KMS-11 (cell line): Measurements from ENCODE around the gene DDAH1.

Source experiments
- H2AFZ ChIP-seq: fragments of 200-600 bp; sonication (generic); 2 replicates; pipeline ENCODE4 v1.6.1; 2016; ENCODE audit warnings: antibody characterized with exemption, mixed run types, low read depth
- H3K27ac ChIP-seq: fragments of 200-600 bp; sonication (generic); 2 replicates; pipeline ENCODE4 v1.6.1; 2016; ENCODE audit warnings: mild to moderate bottlenecking, mixed run types
- H3K27me3 ChIP-seq: fragments of 200-600 bp; sonication (generic); 2 replicates; pipeline ENCODE4 v1.6.1; 2017; ENCODE audit warnings: mild to moderate bottlenecking, low read depth, mixed run types, moderate library complexity; ENCODE audit not compliant: insufficient read depth
- H3K36me3 ChIP-seq: fragments of 200-600 bp; sonication (generic); 2 replicates; pipeline ENCODE4 v1.6.1; 2017; ENCODE audit warnings: mild to moderate bottlenecking, mixed run types; ENCODE audit not compliant: insufficient read depth
- H3K4me1 ChIP-seq: fragments of 200-600 bp; sonication (generic); 2 replicates; pipeline ENCODE4 v1.6.1; 2016; ENCODE audit warnings: mild to moderate bottlenecking, low read depth, mixed run types; ENCODE audit not compliant: poor library complexity, severe bottlenecking
- H3K4me2 ChIP-seq: fragments of 200-600 bp; sonication (generic); 2 replicates; pipeline ENCODE4 v1.7.0; 2016; ENCODE audit warnings: mild to moderate bottlenecking, mixed run types
- H3K4me3 ChIP-seq: fragments of 200-600 bp; sonication (generic); IDR thresholded peaks from 2 replicates; pipeline ENCODE4 v1.6.1; 2017; ENCODE audit warnings: low read depth, low read length, mixed read lengths; ENCODE audit not compliant: insufficient read depth
- H3K79me2 ChIP-seq: fragments of 200-600 bp; sonication (generic); 2 replicates; pipeline ENCODE4 v1.6.1; 2016; ENCODE audit warnings: low read depth, mixed run types; ENCODE audit not compliant: insufficient read depth
- H3K9ac ChIP-seq: fragments of 200-600 bp; sonication (generic); 2 replicates; pipeline ENCODE4 v1.6.1; 2016; ENCODE audit warnings: mild to moderate bottlenecking, mixed run types
- H4K20me1 ChIP-seq: fragments of 200-600 bp; sonication (generic); 2 replicates; pipeline ENCODE4 v1.6.1; 2016; ENCODE audit warnings: mild to moderate bottlenecking, mixed run types; ENCODE audit not compliant: insufficient read depth
- TF ChIP-seq, protein P1 (sequence below): fragments of 200-600 bp; sonication (generic); conservative IDR thresholded peaks from 2 replicates; pipeline ENCODE4 v1.6.1; 2017; ENCODE audit warnings: low read depth, mild to moderate bottlenecking, antibody characterized with exemption, low read length, moderate library complexity, mixed read lengths

DDAH1 gene

GRCh38 chr1:85274969-85275453, 189.9 kb downstream of the DDAH1 start:
- H3K27ac ChIP-seq, result no peak overlapping the region
- H4K20me1 ChIP-seq, result no peaks in the 10 kb centered on the region
- TF ChIP-seq, protein P1, sequence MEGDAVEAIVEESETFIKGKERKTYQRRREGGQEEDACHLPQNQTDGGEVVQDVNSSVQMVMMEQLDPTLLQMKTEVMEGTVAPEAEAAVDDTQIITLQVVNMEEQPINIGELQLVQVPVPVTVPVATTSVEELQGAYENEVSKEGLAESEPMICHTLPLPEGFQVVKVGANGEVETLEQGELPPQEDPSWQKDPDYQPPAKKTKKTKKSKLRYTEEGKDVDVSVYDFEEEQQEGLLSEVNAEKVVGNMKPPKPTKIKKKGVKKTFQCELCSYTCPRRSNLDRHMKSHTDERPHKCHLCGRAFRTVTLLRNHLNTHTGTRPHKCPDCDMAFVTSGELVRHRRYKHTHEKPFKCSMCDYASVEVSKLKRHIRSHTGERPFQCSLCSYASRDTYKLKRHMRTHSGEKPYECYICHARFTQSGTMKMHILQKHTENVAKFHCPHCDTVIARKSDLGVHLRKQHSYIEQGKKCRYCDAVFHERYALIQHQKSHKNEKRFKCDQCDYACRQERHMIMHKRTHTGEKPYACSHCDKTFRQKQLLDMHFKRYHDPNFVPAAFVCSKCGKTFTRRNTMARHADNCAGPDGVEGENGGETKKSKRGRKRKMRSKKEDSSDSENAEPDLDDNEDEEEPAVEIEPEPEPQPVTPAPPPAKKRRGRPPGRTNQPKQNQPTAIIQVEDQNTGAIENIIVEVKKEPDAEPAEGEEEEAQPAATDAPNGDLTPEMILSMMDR, result no peak

DNA sequence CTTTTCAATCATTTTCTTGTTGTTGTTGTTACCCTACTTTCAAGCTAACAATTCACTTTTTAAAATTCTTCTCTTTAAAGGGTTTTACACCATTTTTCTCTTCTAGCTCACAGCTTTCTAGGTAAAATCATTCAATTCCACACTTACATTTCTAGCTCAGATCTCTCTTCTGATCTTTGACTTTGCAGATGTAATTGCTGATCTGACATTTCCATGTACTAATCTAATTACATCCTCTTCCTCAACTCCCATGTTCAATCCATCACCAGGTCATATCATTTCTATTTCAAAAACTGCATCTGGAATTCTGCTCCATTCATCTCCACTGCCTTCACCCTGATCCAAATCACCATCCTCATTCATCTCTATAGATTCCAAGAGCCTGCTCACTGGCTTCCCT, 191.6 kb downstream of the DDAH1 start:
- TF ChIP-seq, protein P1, result no peak
- no peaks in the 10 kb centered on the region for H3K36me3 ChIP-seq
- peaks cover 16% of the 10 kb centered on the region for H3K4me1 ChIP-seq
- H3K4me2 ChIP-seq, result no peak overlapping the region
- no peak overlapping the region for H2AFZ ChIP-seq
- no peaks in the 10 kb centered on the region for H4K20me1 ChIP-seq
- no peak overlapping the region for H3K4me3 ChIP-seq
- H3K79me2 ChIP-seq, result peaks cover 19% of the 10 kb centered on the region
- H3K27me3 ChIP-seq, result no peaks in the 10 kb centered on the region
- H3K27ac ChIP-seq, result no peak overlapping the region
- H3K9ac ChIP-seq, result no peak overlapping the region

More at GRCh38 chr1:85274969-85275453, 189.9 kb downstream of the DDAH1 start:
- Histone ChIP-seq H3K4me2 (peak overlapping the region; percentile 61), H3K36me3 (no peaks in the 10 kb centered on the region), H3K9ac (no peak overlapping the region), H3K4me1 (peaks cover 16% of the 10 kb centered on the region), H3K27me3 (no peaks in the 10 kb centered on the region), H3K4me3 (no peak overlapping the region), H3K79me2 (peaks cover 19% of the 10 kb centered on the region), H2AFZ (no peak overlapping the region)

DNA sequence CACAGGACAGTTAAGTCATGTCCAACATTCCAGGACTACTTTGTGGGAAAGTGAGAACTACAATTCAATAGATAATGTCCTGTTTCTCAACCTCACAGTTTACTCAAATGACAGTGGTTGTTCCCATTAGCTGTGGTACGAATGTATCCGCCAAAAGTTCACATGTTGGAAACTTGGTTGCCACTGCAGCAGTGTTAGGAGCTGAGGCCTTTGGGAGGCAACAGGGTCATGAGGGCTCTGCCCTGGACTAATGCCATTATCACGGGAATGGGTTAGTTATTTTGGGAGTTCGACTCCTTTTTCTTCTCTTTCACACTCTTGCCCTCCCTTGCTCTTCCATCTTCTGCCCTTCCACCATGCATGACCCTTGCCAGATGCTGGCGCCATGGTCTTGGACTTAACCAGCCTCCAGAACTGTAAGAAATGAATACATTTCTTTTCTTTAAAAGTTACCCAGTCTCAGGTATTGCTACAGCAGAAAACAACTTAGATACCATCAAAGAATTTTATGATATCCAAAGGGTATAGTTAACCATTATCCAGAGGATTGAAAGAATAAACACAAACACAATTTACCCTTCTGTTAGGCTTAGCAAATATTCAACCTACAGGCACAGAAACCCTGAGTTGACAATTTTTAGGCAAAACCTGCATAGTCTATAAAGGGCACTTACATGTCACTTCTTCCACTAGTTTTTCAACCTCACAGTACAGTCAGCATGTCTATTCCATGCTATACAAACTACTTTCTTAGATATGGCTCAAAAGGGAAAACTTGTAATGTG, 196.0 kb downstream of the DDAH1 start:
- H3K36me3 ChIP-seq, result no peaks in the 10 kb centered on the region
- H3K4me1 ChIP-seq, result no peaks in the 10 kb centered on the region

More for the DNA sequence above, 196.0 kb downstream of the DDAH1 start:
- Histone ChIP-seq H3K9ac (no peak overlapping the region), H2AFZ (no peak overlapping the region), H3K27me3 (no peaks in the 10 kb centered on the region), H3K4me2 (no peak overlapping the region), H3K4me3 (no peak overlapping the region), H3K79me2 (no peaks in the 10 kb centered on the region), H3K27ac (no peak overlapping the region), H4K20me1 (no peaks in the 10 kb centered on the region)
- TF ChIP-seq, protein P1, result no peak
